NCI-H82 treated with DMSO at 0.1 percent for 48 hours (cell line): ENCODE results near the gene CARM1.
"Not testable (repeated sequence)": the region's sequence is repeated elsewhere in the genome, so short reads cannot be mapped to it uniquely, and the experiment has no call there.

ENCODE experiments used
- DNase-seq: peaks from one replicate; lab custom pipeline; 2025; ENCODE audit not compliant: unreplicated experiment; lab: John Stamatoyannopoulos, UW

Gene CARM1

GRCh38 chr19:10872546-10873107 lies 1.3 kb downstream of the CARM1 start:
- DNase-seq: no peak

- DNase-seq: no peak
Observed at GRCh38 chr19:10874024-10874423, 2.7 kb downstream of the CARM1 start.

GRCh38 chr19:10876459-10877240 lies 5.3 kb downstream of the CARM1 start:
- DNase-seq: no peak

- DNase-seq: not testable (repeated sequence)
Observed at GRCh38 chr19:10877608-10878007, 6.3 kb downstream of the CARM1 start.

GRCh38 chr19:10878253-10878652 lies 6.9 kb downstream of the CARM1 start:
- no peak for DNase-seq

- no peak for DNase-seq
Observed at GRCh38 chr19:10881403-10882107, 10.2 kb downstream of the CARM1 start.

GRCh38 chr19:10882108-10882457 lies 10.7 kb downstream of the CARM1 start:
- no peak for DNase-seq

GRCh38 chr19:10884274-10884673 lies 12.9 kb downstream of the CARM1 start:
- no peak for DNase-seq

GRCh38 chr19:10885201-10886169 lies 14.1 kb downstream of the CARM1 start:
- no peak for DNase-seq

- DNase-seq: no peak
Observed at GRCh38 chr19:10887616-10888367, 16.4 kb downstream of the CARM1 start.

- peak; percentile 75 for DNase-seq
Observed at GRCh38 chr19:10888421-10888866, 17.1 kb downstream of the CARM1 start.

- DNase-seq: no peak
Observed at GRCh38 chr19:10889880-10890279, 18.5 kb downstream of the CARM1 start.

GRCh38 chr19:10891405-10892086 lies 20.2 kb downstream of the CARM1 start:
- no peak for DNase-seq

GRCh38 chr19:10892256-10892655 lies 20.9 kb downstream of the CARM1 start:
- DNase-seq: no peak

- no peak for DNase-seq
Observed at GRCh38 chr19:10894911-10895213, 23.5 kb downstream of the CARM1 start.

- DNase-seq: no peak
Observed at GRCh38 chr19:10895363-10895762, 24.0 kb downstream of the CARM1 start.

GRCh38 chr19:10895920-10896319 lies 24.6 kb downstream of the CARM1 start:
- no peak for DNase-seq

- DNase-seq: no peak
Observed at GRCh38 chr19:10896851-10897526, 25.6 kb downstream of the CARM1 start.

- no peak for DNase-seq
Observed at GRCh38 chr19:10898633-10899032, 27.3 kb downstream of the CARM1 start.
